WTC11 (cell line): ENCODE data around the gene SAMD4A. TPM values are rescaled to one million over a fixed set of nuclear protein-coding genes. Genes with fewer than 3 reads are reported as not detected.

Experiments used
- ATAC-seq: fragments of 200-7000 bp; cut with Tn5 transposase; 2 replicates; pipeline ENCODE4 v1.10.0; 2021; ENCODE audit warnings: mild to moderate bottlenecking, moderate library complexity
- CTCF ChIA-PET: fragments of 300-600 bp; sonication (Branson Sonifier 250); formaldehyde crosslinking; loops from one replicate; lab custom pipeline; 2021; ENCODE audit warnings: antibody characterized with exemption; lab: Charles Lee
- POLR2A ChIA-PET: fragments of 350-600 bp; sonication (Branson Sonifier 250); formaldehyde crosslinking; loops from one replicate; lab custom pipeline; 2021; ENCODE audit warnings: antibody characterized with exemption; lab: Charles Lee
- DNase-seq: peaks from one replicate; pipeline ENCODE4 v3.0.0; 2021; ENCODE audit warnings: low spot score
- H3K27ac Mint-ChIP-seq: 2 replicates; pipeline ENCODE4 v1.8.0; 2021; ENCODE audit warnings: mixed read lengths
- H3K27me3 Mint-ChIP-seq: 2 replicates; pipeline ENCODE4 v1.8.0; 2021; ENCODE audit warnings: low read depth, mild to moderate bottlenecking, moderate library complexity, mixed read lengths
- H3K36me3 Mint-ChIP-seq: 2 replicates; pipeline ENCODE4 v1.8.0; 2021; ENCODE audit warnings: mixed read lengths
- H3K4me1 Mint-ChIP-seq: 2 replicates; pipeline ENCODE4 v1.8.0; 2022; ENCODE audit warnings: mixed read lengths
- H3K4me3 Mint-ChIP-seq: 2 replicates; pipeline ENCODE4 v1.8.0; 2021; ENCODE audit warnings: mild to moderate bottlenecking, moderate library complexity, mixed read lengths
- H3K9me3 Mint-ChIP-seq: 2 replicates; pipeline ENCODE4 v1.8.0; 2021; ENCODE audit warnings: mixed read lengths
- CREB1 ChIP-seq: sonication (generic); formaldehyde crosslinking; IDR thresholded peaks from 2 replicates; pipeline ENCODE4 v1.8.0; 2023; ENCODE audit warnings: mild to moderate bottlenecking, missing genetic modification reagents
- ESRRA ChIP-seq: sonication (generic); formaldehyde crosslinking; IDR thresholded peaks from 2 replicates; pipeline ENCODE4 v1.8.1; 2022; ENCODE audit warnings: mild to moderate bottlenecking, missing genetic modification reagents, borderline replicate concordance
- IRF2 ChIP-seq: sonication (generic); formaldehyde crosslinking; IDR thresholded peaks from 2 replicates; pipeline ENCODE4 v1.8.0; 2022; ENCODE audit warnings: low read depth, missing genetic modification reagents, borderline replicate concordance
- JAZF1 ChIP-seq: fragments of 250-450 bp; sonication (Bioruptor Pico); IDR thresholded peaks from 2 replicates; pipeline ENCODE4 v1.9.0; 2021; ENCODE audit warnings: moderate library complexity, mild to moderate bottlenecking, inconsistent platforms
- JUN ChIP-seq: sonication (generic); formaldehyde crosslinking; IDR thresholded peaks from 2 replicates; pipeline ENCODE4 v1.8.0; 2023; ENCODE audit warnings: mild to moderate bottlenecking, missing genetic modification reagents
- NFATC4 ChIP-seq: fragments of 250-450 bp; sonication (Bioruptor Pico); IDR thresholded peaks from 2 replicates; pipeline ENCODE4 v1.9.0; 2021; ENCODE audit warnings: mild to moderate bottlenecking
- SMAD3 ChIP-seq: sonication (generic); formaldehyde crosslinking; IDR thresholded peaks from 2 replicates; pipeline ENCODE4 v1.8.0; 2022; ENCODE audit warnings: missing genetic modification reagents, mild to moderate bottlenecking, borderline replicate concordance
- ZNF232 ChIP-seq: sonication (generic); formaldehyde crosslinking; IDR thresholded peaks from 2 replicates; pipeline ENCODE4 v1.8.0; 2022; ENCODE audit warnings: mild to moderate bottlenecking, missing genetic modification reagents
- total RNA-seq: library from RNA; stranded (reverse); gene quantifications from 3 replicates; pipeline ENCODE4 v1.2.3, GENCODE V29; 2021
- TF ChIP-seq, protein P1 (sequence below): sonication (generic); formaldehyde crosslinking; IDR thresholded peaks from 2 replicates; pipeline ENCODE4 v1.8.0; 2023; ENCODE audit warnings: missing genetic modification reagents, mild to moderate bottlenecking, borderline replicate concordance
- TF ChIP-seq, protein P2 (sequence below): sonication (generic); formaldehyde crosslinking; IDR thresholded peaks from 2 replicates; pipeline ENCODE4 v1.8.0; 2022; ENCODE audit warnings: missing genetic modification reagents
- TF ChIP-seq, protein P3 (sequence below): sonication (generic); formaldehyde crosslinking; IDR thresholded peaks from 2 replicates; pipeline ENCODE4 v1.8.0; 2022; ENCODE audit warnings: mild to moderate bottlenecking, missing genetic modification reagents
- TF ChIP-seq, protein P4 (sequence below): fragments of 250-450 bp; sonication (Bioruptor Pico); IDR thresholded peaks from 2 replicates; pipeline ENCODE4 v1.9.0; 2021; ENCODE audit warnings: mild to moderate bottlenecking
- TF ChIP-seq, protein P5 (sequence below): sonication (generic); formaldehyde crosslinking; IDR thresholded peaks from 2 replicates; pipeline ENCODE4 v1.8.1; 2022; ENCODE audit warnings: low read depth, mild to moderate bottlenecking, moderate library complexity, missing genetic modification reagents, borderline replicate concordance

The SAMD4A gene
- total RNA-seq, 1 experiment from 2014 or later: 6.0 TPM

DNA sequence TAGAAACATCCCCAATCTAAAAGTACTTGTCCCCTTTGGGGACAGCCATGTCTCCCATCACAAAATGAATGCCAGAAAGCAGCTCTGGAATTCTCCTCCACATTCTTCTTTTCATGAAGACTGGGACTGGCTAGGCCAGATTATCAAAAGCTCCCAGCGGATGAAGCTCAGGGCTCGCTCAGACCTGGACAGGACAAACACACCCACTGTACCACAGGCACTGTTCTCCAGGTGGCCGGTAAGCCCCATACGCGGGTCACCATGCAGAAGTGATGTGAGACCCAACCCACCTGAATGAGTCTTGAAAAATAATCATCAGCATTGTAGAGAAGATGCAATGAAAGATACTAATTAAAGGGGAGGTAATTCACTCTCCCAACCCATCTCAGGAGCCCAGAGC lies 250.6 kb downstream of the SAMD4A start (continued):
- TF ChIP-seq, protein P1, sequence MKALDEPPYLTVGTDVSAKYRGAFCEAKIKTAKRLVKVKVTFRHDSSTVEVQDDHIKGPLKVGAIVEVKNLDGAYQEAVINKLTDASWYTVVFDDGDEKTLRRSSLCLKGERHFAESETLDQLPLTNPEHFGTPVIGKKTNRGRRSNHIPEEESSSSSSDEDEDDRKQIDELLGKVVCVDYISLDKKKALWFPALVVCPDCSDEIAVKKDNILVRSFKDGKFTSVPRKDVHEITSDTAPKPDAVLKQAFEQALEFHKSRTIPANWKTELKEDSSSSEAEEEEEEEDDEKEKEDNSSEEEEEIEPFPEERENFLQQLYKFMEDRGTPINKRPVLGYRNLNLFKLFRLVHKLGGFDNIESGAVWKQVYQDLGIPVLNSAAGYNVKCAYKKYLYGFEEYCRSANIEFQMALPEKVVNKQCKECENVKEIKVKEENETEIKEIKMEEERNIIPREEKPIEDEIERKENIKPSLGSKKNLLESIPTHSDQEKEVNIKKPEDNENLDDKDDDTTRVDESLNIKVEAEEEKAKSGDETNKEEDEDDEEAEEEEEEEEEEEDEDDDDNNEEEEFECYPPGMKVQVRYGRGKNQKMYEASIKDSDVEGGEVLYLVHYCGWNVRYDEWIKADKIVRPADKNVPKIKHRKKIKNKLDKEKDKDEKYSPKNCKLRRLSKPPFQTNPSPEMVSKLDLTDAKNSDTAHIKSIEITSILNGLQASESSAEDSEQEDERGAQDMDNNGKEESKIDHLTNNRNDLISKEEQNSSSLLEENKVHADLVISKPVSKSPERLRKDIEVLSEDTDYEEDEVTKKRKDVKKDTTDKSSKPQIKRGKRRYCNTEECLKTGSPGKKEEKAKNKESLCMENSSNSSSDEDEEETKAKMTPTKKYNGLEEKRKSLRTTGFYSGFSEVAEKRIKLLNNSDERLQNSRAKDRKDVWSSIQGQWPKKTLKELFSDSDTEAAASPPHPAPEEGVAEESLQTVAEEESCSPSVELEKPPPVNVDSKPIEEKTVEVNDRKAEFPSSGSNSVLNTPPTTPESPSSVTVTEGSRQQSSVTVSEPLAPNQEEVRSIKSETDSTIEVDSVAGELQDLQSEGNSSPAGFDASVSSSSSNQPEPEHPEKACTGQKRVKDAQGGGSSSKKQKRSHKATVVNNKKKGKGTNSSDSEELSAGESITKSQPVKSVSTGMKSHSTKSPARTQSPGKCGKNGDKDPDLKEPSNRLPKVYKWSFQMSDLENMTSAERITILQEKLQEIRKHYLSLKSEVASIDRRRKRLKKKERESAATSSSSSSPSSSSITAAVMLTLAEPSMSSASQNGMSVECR (CRISPR knock-in tag): no peak

DNA sequence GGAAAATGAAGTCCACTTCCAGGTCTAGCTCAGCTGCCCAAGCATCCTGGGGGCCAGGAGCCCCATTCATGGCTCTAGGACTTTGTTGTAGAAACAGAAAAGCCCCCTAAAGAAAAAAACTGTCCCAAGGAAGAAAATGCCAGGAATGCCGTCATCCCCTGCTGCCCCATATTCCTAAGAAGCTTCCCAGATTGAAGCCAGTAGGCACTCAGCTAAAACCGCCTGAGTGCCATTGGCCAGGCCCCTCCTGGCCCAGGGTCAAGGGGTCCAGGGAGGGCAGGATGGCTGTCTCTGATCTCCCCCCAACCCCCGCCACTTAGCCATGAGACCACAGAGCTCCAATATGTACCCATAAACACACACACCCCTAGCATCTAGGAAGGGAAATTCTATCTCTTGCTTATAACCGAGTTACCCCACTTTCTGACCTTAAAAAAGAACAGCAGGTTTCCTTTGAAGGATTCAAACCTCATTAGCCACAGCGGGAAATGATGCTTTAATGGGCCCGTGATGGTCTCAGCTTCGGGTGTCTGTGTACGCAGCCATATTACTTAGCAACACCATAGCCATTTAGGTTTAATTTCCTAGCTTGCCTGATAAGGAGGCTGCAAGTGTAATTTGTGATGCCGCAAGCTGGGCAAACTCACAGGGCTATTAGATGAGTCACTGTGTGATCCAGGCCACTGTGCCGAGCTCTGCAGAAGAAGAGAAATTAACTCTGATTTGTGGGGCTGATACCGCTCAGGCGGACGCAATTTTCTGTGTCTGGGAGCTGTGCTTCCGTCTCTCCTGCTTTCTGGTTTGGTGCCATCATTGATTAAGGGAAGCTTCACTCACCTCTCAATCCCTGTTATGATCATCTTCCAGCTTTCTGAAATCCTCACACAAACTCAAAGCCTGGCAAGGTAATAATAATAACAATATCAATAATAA lies 251.5 kb downstream of the SAMD4A start:
- H3K9me3 Mint-ChIP-seq: peaks cover 13% of the 10 kb centered on the region
- H3K27me3 Mint-ChIP-seq: no peaks in the 10 kb centered on the region
- DNase-seq (no peak), ATAC-seq (no peak)
- CTCF ChIA-PET: interaction anchor here (0.9 to 4.3 kb wide), 5 partner anchors 11 to 45 kb away, joined by 3 to 22 read pairs (median 3); no protein-coding TSS in a partner anchor
- no peak overlapping the region for H3K4me3 Mint-ChIP-seq
- H3K27ac Mint-ChIP-seq: no peak overlapping the region
- no peaks in the 10 kb centered on the region for H3K36me3 Mint-ChIP-seq
- POLR2A ChIA-PET: no interaction called here
- TF ChIP-seq NFATC4 (CRISPR knock-in tag) (no peak), IRF2 (CRISPR knock-in tag) (no peak), JUN (no peak), SMAD3 (no peak), JAZF1 (CRISPR knock-in tag) (no peak), ESRRA (CRISPR knock-in tag) (no peak), CREB1 (CRISPR knock-in tag) (no peak), ZNF232 (CRISPR knock-in tag) (no peak)
- TF ChIP-seq, protein P2, sequence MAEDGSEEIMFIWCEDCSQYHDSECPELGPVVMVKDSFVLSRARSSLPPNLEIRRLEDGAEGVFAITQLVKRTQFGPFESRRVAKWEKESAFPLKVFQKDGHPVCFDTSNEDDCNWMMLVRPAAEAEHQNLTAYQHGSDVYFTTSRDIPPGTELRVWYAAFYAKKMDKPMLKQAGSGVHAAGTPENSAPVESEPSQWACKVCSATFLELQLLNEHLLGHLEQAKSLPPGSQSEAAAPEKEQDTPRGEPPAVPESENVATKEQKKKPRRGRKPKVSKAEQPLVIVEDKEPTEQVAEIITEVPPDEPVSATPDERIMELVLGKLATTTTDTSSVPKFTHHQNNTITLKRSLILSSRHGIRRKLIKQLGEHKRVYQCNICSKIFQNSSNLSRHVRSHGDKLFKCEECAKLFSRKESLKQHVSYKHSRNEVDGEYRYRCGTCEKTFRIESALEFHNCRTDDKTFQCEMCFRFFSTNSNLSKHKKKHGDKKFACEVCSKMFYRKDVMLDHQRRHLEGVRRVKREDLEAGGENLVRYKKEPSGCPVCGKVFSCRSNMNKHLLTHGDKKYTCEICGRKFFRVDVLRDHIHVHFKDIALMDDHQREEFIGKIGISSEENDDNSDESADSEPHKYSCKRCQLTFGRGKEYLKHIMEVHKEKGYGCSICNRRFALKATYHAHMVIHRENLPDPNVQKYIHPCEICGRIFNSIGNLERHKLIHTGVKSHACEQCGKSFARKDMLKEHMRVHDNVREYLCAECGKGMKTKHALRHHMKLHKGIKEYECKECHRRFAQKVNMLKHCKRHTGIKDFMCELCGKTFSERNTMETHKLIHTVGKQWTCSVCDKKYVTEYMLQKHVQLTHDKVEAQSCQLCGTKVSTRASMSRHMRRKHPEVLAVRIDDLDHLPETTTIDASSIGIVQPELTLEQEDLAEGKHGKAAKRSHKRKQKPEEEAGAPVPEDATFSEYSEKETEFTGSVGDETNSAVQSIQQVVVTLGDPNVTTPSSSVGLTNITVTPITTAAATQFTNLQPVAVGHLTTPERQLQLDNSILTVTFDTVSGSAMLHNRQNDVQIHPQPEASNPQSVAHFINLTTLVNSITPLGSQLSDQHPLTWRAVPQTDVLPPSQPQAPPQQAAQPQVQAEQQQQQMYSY (CRISPR knock-in tag): no peak
- TF ChIP-seq, protein P3, sequence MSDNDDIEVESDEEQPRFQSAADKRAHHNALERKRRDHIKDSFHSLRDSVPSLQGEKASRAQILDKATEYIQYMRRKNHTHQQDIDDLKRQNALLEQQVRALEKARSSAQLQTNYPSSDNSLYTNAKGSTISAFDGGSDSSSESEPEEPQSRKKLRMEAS (CRISPR knock-in tag): no peak
- TF ChIP-seq, protein P4, sequence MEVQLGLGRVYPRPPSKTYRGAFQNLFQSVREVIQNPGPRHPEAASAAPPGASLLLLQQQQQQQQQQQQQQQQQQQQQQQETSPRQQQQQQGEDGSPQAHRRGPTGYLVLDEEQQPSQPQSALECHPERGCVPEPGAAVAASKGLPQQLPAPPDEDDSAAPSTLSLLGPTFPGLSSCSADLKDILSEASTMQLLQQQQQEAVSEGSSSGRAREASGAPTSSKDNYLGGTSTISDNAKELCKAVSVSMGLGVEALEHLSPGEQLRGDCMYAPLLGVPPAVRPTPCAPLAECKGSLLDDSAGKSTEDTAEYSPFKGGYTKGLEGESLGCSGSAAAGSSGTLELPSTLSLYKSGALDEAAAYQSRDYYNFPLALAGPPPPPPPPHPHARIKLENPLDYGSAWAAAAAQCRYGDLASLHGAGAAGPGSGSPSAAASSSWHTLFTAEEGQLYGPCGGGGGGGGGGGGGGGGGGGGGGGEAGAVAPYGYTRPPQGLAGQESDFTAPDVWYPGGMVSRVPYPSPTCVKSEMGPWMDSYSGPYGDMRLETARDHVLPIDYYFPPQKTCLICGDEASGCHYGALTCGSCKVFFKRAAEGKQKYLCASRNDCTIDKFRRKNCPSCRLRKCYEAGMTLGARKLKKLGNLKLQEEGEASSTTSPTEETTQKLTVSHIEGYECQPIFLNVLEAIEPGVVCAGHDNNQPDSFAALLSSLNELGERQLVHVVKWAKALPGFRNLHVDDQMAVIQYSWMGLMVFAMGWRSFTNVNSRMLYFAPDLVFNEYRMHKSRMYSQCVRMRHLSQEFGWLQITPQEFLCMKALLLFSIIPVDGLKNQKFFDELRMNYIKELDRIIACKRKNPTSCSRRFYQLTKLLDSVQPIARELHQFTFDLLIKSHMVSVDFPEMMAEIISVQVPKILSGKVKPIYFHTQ (CRISPR knock-in tag): no peak
- TF ChIP-seq, protein P5, sequence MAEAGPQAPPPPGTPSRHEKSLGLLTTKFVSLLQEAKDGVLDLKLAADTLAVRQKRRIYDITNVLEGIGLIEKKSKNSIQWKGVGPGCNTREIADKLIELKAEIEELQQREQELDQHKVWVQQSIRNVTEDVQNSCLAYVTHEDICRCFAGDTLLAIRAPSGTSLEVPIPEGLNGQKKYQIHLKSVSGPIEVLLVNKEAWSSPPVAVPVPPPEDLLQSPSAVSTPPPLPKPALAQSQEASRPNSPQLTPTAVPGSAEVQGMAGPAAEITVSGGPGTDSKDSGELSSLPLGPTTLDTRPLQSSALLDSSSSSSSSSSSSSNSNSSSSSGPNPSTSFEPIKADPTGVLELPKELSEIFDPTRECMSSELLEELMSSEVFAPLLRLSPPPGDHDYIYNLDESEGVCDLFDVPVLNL (CRISPR knock-in tag): no peak
- H3K4me1 Mint-ChIP-seq: no peaks in the 10 kb centered on the region
